GM21825 (cell line): Measurements from ENCODE around the gene ATOH8.

ENCODE experiments used
- ATAC-seq: cut with Tn5 transposase; IDR thresholded peaks from one replicate; pipeline ENCODE4 v1.9.1; 2021; ENCODE audit warnings: mild to moderate bottlenecking, moderate library complexity; ENCODE audit not compliant: unreplicated experiment

ATOH8 gene

GRCh38 chr2:85735691-85736090 is 18.1 kb upstream of the ATOH8 start:
- ATAC-seq: no peak

- no peak for ATAC-seq
These were observed 17.1 kb upstream of the ATOH8 start for GRCh38 chr2:85736456-85737355.

GRCh38 chr2:85737481-85737880 is 16.3 kb upstream of the ATOH8 start:
- no peak for ATAC-seq

GRCh38 chr2:85737961-85738360 is 15.8 kb upstream of the ATOH8 start:
- ATAC-seq: no peak

GRCh38 chr2:85740193-85740592 is 13.6 kb upstream of the ATOH8 start:
- no peak for ATAC-seq

- no peak for ATAC-seq
These were observed 12.5 kb upstream of the ATOH8 start for GRCh38 chr2:85741211-85741832.

GRCh38 chr2:85741833-85742455 is 11.8 kb upstream of the ATOH8 start:
- no peak for ATAC-seq

GRCh38 chr2:85743304-85743978 is 10.3 kb upstream of the ATOH8 start:
- no peak for ATAC-seq

- no peak for ATAC-seq
These were observed 9.7 kb upstream of the ATOH8 start for GRCh38 chr2:85744055-85744454.

GRCh38 chr2:85744741-85745601 is 8.8 kb upstream of the ATOH8 start:
- no peak for ATAC-seq

- ATAC-seq: no peak
These were observed 8.2 kb upstream of the ATOH8 start for GRCh38 chr2:85745619-85746018.

GRCh38 chr2:85746321-85747004 is 7.3 kb upstream of the ATOH8 start:
- no peak for ATAC-seq

GRCh38 chr2:85747441-85747840 is 6.3 kb upstream of the ATOH8 start:
- no peak for ATAC-seq

- peak; percentile 62 for ATAC-seq
These were observed 5.6 kb upstream of the ATOH8 start for GRCh38 chr2:85748039-85748734.

- no peak for ATAC-seq
These were observed 4.6 kb upstream of the ATOH8 start for GRCh38 chr2:85748985-85749875.

GRCh38 chr2:85750587-85751575 is 2.9 kb upstream of the ATOH8 start:
- ATAC-seq: no peak

GRCh38 chr2:85751627-85752026 is 2.2 kb upstream of the ATOH8 start:
- ATAC-seq: no peak
